Kasumi-1 (cell line): Measurements from ENCODE around the gene MSMP.
A peak's percentile ranks its signal among the peaks of the same experiment; 100 is the strongest.

Source experiments
- DNase-seq, 2 experiments: peaks; one replicate each; lab custom pipeline; 2025; lab: John Stamatoyannopoulos, UW

Gene MSMP

DNA sequence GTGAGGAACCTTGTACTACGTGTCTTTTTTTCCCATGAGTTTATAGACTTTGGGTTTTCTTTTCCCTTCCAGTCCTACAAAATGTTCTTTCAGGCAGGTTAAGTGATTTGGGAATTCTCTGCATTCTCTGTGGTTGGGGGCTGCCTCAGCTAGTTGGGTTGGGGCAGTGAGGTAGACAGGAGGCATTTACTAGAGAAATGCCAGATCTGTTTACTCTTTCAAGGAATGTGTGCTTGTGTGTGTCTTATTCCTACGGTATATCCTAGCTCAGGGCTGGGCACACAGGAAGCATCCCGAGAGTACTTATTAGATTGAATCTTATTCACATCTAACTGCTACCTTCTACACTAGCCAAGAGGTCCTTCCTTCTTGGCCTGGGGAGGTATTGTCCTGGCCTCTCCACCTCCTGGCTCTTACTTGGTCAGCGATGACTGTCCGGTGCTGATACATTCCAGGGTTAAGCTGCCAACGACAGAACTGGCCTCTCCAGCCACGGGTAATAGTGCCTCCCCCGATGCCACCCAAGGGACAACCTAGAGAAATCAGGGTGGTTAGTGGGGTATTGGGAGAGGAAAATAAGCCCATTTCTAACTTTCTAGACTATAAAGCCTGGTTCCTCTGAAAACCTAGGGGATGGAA is 10.1 kb downstream of the MSMP start:
- no peak for DNase-seq

DNA sequence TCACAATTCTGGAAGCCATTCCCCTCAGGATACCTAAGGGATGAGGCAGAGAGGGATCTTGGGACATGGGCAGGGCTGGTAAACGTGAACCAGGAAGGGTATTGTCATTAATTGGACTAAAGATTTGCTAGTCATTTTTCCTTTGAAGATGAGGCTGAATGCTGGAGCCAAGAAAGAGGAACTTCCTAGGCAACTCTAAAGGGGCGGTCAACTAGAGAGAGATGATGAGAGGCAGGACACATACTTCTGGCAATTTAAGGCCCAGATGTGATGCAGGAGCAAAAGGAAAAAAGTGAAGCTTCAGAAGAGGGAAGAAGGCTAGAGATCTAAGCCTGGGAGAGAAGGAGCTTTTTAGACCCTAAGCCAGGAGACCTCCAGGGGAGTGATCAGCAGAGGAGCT is 10.6 kb downstream of the MSMP start:
- DNase-seq: peak in 1 of 2 experiments; percentile 27

DNA sequence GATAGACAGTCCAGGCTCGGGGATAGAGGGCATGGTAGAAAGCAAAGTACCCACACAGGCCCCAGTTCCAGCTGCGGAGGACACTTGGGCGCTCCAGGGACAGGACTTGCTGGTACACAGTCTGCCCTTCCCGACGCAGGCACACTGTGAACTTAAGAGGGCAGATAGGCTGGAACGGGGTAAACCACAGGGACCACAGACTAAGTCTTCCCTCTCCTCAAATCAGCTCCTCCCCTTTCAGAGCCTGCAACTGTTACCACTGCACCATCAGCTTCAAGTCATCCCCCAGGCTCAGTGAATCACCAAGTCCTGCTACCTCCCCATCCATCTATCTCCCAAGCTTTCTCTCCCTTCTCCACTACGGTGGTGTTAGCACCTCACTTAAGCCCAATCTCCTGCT is 12.3 kb downstream of the MSMP start:
- no peak for DNase-seq

DNA sequence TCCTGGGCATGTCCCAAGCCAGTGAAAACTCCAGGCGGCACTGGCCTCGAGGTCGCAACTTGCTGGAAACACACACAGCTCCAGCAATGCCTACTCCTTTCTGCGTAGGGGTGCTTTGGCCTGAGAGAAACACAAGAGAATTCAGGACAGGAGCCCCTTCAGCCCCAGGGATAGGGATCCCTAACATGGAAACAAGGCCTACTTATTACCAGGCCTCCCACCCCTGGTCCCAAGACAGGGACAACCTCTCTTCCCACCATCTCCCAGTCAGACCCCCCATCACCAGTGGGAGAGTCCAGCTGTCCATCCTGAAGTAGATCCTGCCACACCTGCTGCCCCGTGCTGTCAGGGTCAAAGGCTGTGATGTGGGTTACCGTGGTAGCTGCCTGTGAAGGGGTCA is 13.8 kb downstream of the MSMP start:
- no peak for DNase-seq

DNA sequence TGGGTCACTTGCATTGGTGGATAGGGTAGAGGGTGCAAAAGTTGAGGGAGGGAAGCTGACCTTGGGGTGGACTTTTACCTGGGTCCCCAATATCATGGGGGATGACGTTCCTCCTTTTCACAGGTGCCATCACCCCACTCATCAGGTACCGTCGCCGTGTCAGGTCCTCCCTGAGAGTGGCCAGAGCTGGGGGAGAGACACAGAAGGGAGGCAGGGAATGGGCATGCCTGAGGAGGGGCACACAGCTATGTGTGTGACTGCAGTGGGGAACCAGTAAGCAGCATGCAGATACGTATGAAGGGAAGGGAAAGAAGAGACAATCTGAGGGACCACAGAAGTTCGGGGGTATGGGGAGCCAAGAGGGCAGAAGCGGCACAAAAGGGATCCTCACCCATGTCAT is 15.2 kb downstream of the MSMP start:
- no peak for DNase-seq

DNA sequence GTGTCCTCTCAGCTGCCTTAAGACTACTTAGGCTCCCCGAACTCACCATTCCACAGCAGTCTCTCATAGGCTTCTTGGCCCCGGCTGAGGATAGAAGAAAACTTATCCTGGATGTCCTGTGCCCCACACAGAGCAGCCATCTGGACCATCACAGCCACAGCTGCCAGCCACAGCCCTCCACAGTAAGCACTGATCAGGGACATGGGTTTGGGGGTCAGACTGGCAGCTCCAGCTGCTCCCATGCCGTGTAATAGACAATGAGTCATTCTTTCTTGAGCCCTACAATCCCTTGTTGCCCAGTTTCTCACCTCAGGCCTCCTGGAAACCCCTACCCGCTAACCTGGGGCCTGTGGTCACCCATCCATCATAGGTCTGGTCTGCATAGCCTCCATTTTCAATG is 15.9 kb downstream of the MSMP start:
- no peak for DNase-seq

DNA sequence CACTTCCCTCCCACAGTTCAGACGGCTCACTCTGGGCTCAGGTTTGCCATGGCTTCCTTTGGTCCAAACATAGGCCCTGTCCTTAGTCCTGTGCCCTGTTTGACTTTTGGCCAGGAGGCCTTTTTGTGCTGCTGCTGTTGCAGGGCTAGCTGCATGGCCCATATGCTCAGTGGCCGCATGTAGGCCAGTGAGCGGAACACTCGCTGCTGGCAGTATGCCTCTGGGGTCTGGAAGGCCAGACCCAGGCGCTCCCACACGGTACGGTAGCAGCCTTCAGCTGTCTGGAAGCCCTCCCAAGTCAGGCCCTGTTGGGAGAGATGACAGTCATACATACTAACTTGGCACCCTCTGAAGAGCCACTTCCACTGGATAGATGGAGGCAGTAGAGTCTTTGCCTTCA is 16.9 kb downstream of the MSMP start:
- DNase-seq: no peak

DNA sequence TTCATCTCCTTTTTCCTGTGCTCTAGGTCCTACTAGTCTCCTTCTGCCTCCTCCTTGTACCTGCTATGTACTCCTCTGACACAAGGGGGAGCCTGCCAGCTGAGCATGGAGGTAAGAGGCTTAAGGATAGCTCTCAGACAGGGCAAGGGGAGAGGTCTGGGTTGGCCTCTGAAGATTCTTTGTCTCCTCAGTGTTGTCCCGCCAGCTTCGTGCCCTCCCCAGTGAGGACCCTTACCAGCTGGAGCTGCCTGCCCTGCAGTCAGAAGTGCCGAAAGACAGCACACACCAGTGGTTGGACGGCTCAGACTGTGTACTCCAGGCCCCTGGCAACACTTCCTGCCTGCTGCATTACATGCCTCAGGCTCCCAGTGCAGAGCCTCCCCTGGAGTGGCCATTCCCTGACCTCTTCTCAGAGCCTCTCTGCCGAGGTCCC is 17.9 kb downstream of the MSMP start:
- peak; percentile 88 to 93 for DNase-seq

DNA sequence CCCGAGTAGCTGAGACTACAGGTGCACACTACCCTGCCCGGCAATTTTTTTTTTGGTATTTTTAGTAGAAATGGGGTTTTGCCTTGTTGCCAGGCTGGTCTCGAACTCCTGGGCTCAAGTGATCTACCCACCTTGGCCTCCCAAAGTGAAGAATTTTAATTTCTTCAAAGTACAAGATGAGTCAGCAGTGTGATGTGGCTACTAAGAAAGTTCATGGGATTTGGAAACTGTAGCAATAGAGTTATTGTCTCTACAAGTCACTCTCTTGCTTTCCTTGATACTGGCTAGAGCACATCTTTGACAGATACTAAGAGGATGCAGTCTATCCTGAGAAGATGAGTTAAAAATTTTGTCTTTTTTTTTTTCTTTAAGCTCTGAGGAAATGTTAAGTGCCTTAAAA is 20.0 kb downstream of the MSMP start:
- DNase-seq: no peak

DNA sequence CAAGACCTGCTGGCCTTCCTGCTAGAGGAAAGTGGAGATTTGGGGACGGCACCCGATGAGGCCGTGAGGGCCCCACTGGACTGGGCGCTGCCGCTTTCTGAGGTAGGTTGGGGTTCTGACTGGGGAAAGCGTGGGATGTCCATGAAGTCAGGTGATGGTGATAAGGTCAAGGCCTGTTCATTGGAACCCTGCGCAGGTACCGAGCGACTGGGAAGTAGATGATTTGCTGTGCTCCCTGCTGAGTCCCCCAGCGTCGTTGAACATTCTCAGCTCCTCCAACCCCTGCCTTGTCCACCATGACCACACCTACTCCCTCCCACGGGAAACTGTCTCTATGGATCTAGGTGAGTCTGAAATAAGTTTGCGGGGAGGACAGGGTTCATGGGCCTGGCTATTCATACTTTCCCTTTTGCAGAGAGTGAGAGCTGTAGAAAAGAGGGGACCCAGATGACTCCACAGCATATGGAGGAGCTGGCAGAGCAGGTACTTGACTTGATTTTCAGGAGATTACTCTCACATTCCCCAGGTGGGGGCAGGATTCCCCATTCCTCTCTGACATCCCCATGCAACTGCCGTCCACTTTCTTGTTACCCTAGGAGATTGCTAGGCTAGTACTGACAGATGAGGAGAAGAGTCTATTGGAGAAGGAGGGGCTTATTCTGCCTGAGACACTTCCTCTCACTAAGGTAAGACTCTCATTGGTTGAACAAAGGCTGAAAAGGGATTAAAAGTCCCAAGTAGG is 21.1 kb downstream of the MSMP start:
- DNase-seq: peak; percentile 54 to 73

DNA sequence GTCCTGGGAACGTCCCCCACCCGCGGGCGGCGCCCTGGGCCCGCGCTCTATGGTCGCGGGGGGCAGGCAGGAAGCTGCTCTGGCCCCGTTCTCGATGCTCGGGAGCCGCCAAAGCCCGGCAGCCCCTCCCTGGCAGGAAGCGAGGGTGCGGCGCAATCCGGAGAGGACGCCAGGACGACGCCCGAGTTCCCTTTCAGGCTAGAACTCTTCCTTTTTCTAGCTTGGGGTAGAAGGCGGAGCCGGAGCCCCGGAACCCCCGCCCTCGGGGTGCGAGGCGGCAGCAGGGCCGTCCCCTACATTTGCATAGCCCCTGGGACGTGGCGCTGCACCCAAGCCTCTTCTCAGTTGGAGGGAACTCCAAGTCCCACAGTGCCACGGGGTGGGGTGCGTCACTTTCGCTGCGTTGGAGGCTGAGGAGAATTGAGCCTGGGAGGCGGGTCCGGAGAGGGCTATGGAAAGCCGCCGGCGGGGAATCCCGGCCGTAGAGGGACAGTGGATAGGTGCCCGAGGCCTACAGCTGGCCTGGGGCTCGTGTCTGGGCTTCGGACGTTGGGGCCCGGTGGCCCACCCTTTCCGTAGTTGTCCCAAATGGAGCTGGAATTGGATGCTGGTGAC is 21.8 kb downstream of the MSMP start, which contains the start of the genes CREB3 and TLN1:
Gene CREB3 (plus strand): TSS at position 482 of the 615 bp plus-strand sequence. CDS start 107 bp downstream, at position 589.
Gene TLN1 (minus strand): TSS at position 11 of the 615 bp plus-strand sequence. CDS start 6,501 bp downstream, outside the sequence.
- peak; percentile 98 to 100 for DNase-seq

DNA sequence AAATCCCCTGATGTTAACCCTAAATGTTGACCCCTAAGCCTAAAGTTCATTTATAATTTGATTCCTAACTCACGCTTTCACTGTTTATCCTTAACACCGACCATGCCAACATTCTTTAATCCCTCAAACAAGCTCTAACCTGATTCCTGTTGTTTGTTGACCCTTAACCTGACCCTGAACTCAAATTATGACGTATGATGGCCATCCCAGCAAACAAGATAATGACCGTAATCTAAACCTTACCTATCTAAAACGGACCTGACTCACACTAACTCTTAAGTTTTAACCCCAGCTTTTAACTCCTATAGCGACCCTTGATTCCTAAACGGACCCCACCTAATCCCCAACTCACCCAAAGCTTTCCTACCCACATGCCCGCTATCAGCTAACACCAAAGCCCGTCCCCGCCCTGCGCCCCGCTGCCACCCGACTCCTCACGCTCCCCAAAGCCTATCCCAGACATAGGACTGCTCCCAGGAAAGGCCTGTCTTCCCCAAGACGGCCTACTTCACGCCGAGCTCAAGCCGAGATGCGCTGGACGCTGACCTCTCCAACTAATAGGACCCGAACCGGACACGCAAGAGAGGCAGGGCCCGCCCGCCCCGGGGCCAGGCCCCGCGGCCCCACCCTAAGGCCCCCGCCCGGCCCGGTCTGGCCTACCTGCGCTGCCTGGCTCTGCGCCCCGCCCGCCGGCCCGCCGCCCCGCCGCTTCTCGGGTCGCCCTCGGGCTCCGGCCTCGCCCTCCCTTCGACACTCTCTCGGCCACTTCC is 22.5 kb downstream of the MSMP start:
- peak; percentile 17 to 23 for DNase-seq

DNA sequence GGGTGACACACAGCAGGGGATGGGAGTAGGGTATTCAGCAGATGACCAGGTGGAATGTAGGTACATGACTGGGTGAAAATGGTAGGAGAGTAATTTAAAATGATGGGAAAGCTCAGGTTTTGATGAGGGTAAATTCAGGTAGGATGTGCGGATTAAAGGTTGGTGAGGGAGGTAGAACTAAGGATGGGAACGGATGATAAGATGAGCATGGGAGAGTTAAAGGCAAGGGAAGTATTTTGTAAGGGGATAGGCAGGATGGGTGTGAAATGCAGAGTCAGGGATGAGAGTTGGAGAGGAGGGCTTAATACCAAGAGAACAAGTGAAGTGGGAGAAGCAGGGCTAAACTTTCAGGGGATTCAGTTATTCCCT is 23.6 kb downstream of the MSMP start:
- DNase-seq: no peak

DNA sequence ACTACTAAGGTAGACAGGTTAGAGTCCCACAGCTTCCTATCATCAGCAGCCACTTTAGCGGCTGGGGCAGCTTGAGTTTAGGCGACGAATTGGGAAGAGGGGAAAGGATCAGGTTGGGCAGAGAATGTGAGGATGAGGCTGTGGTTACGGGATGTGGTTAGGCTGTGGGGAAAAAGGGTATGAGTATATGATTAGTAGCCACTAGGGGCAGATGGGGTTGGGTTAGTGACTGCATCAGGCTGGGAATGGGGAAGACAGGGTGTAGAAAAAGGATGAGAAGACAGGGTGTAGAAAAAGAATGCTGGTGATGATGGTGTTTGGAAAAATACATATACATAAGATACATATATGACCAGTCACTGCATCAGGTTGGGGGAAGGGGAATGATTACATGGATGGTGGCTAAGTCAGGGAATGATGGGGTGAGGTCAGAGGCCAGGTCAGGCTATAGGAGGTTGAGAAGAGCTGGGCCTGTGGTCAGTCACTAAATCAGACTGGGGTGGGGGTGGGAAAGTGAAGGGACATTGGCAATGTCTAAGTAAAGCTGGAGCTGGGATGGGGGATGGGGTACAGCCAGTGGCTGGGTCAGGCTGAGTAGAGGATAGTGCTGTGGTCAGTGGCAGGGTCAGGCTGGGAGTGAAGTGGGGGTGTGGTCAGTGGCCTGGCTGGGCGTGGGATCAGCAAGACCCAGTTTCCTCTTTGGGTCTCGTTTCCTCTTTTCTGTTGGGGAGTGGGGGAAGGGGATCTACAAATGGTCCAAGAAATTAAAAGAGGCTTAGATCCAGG is 24.2 kb downstream of the MSMP start:
- peak; percentile 55 to 84 for DNase-seq

DNA sequence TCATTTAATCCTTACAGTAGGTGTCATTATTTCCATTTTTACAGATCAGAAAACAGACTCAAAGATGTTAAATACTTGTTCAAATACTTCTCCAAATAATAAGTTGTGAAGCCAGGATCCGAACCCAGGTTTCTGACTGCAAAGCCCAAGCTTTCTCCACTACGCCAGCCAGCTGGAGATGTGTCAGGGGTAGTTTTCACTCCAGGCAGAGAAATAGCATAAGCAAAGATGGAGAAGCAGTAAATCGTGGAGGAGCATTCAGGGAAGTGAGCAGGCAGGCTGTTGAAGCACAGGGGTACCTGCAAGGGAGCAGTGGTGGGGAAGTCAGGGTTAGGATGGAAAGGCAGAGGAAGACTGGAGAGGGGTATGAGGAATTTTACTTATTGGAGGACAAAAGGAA is 25.0 kb downstream of the MSMP start:
- no peak for DNase-seq

DNA sequence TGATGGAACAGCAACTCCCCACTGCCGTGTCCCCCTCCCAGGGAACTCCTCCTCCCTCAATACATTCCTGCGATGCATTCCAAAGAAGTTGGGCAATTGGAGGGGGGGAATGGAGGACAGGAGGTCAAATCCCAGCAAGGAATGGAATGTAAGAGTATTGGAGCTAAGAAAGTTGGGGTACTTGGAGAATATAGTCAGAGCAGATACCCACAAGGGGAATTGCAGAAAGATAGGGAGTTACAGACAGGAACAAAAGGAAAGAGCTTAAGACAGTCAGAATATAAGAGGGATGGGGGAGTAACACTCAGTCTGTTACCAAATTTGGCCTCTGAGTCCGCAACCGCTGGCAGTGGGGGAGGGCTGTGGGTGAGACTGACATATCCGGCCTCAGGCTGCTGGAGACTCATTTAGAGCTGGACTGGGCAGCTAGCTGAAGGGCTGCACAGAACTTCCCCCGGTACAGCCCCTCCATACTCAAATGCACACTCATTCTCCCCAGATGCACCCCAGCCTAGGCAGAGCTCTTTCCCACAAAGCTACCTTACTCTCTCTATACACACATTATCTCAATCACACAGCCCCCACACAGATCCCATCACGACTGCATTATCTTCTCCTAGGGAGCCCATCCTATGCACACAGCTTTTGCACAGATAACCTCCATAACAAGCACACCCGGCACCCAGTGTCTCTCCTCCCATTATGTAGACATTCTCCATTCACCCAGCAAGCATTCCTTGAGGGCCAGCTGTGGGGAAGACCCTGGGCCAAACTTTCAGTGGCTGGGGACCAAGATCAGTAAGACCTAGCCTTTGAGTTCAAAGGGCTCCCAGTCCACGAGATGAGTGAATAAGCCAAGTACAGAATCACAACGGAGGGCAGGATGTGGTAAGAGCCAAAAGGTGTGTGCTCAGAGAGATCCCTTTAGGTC is 25.8 kb downstream of the MSMP start:
- peak; percentile 65 to 68 for DNase-seq

DNA sequence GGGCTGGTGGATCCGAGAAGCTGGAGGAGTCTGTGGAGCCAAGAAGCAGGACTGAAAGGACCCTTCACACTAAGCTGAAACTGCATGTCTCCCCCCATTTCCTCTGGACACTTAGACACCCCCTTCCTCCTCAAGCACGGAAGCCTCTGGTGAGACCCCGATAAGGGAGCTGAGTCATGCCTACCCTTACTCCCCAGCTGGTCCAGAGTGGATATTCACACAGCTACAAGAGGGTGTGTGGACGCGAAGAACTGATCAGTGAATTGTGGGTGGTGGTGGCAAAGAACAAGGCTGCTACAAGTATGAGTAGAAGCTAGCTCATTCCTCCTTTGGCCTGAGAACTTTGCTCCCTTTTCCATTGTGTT is 26.4 kb downstream of the MSMP start:
- no peak for DNase-seq

DNA sequence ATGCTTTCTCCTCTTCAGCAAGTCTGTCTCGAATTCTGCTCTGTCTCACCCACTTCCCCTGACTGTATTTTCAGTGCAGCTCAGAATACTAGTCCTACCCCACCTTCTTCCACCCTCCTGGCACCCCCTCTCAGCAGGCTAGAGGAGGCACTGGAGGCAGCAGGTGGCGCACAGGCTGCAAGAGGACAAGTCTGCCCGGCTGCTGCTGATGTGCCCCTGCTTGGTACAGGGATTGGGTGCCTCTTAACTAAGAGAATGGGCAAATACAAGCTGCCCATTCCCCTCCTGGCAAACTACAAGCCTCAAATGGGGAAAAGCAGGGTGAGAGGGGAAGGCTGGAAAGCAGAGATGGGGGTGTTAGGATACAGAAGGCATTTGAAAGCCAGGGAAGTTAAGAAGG is 27.1 kb downstream of the MSMP start:
- peak; percentile 48 to 49 for DNase-seq

DNA sequence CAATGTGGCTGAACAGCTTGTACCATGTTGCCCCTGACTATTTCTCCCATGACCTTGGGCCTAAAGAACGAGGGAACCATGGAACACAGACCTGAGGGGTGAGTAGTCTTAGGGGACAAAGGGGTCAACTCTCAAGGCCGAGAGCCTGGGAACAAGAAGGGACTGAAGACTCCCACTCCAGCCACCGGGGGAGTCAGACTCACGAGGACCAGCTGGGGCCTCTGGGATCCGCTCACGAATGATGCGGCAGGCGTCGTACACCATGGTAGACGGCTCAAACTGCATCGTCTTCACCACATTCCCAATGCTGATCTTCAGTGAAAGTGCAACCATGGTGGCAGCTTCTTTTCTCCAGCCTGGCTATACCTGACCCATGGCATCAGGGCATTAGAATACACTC is 28.7 kb downstream of the MSMP start:
- no peak for DNase-seq

DNA sequence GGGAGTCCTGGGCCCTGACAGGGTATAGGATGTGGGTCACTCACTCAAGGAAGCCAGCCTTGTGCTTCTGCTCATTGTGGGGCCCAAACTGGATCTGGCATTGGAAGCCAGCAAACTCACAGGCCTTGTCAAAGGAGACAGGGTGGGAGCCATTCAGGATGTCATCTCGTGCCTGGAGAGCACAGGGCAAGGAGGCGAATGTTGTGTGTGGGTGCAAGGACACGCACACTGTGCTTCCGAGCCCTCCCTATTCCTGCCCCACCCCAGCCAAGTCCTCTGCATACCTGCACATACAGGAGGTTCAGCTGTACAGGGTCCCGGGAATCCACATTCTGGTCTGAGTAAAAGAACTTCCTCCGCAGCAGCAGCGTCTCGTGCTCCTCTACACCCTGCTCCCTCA is 30.2 kb downstream of the MSMP start:
- no peak for DNase-seq

DNA sequence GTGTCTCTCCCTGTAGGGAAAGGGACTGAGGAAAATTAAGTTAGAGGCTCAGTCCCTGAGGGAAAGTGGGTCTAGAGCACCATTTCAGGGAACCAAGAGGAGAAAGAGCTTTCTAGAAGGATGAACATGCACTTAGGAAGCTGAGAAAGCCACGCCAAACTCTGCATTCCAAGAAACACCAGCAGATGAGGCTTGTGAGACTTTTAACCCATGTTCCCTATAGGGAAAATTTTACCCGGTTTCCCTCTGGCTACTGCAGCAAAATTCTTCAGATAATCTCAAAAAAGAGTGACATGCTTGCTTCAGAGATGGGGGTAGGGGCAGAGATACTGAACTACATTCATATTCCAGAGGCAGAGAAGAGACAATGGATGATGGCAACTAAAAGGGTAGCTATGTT is 30.6 kb downstream of the MSMP start:
- DNase-seq: no peak
